ENCODE results near the gene ZFYVE28. TPM values are rescaled to one million over a fixed set of nuclear protein-coding genes. Genes with fewer than 3 reads are reported as not detected.

Gene ZFYVE28
- total RNA-seq, 1 experiment from 2014 or later = 12.9 TPM

GRCh38 chr4:2373532-2373931, 44.9 kb downstream of the ZFYVE28 start:
- ChIA-PET CTCF (no interaction called here), POLR2A (ENCODE audit: unreplicated experiment) (no interaction called here)
- Histone ChIP-seq H3F3A (ENCODE audit: insufficient read depth, low read depth) (no peaks in the 10 kb centered on the region), H3K9me3 (ENCODE audit: insufficient read depth, low read depth) (no peaks in the 10 kb centered on the region), H3K36me3 (ENCODE audit: low read depth) (no peaks in the 10 kb centered on the region), H2AFZ (no peak overlapping the region), H3K4me2 (no peak overlapping the region), H3K4me3 (no peak overlapping the region), H3K79me2 (ENCODE audit: low read depth) (no peaks in the 10 kb centered on the region), H4K20me1 (ENCODE audit: insufficient read depth) (no peaks in the 10 kb centered on the region), H3K27ac (no peak overlapping the region), H3K4me1 (replicated peaks; ENCODE audit: insufficient read depth) (no peaks in the 10 kb centered on the region), H3K27me3 (ENCODE audit: insufficient read depth, low read depth) (peaks cover 4% of the 10 kb centered on the region; the same call in 1 of the 2 replicates), H3K9me2 (ENCODE audit: insufficient read depth) (no peaks in the 10 kb centered on the region)
- TF ChIP-seq EZH2 (IDR thresholded peaks at IDR 0.05; ENCODE audit: low read depth) (no peak), CTCF (conservative IDR thresholded peaks at IDR 0.05) (no peak)
- intact Hi-C loops (cut with micrococcal nuclease; ENCODE audit: unreplicated experiment) = no loop called here
- DNase-seq = no peak
- no TSS peak for BruUV-seq (replicated peaks)

GRCh38 chr4:2372488-2373030, 45.9 kb downstream of the ZFYVE28 start:
- no peak overlapping the region for H3K27ac ChIP-seq
- H3K9me2 ChIP-seq (ENCODE audit: insufficient read depth) = no peaks in the 10 kb centered on the region
- POLR2A ChIA-PET (ENCODE audit: unreplicated experiment) = no interaction called here
- H3K79me2 ChIP-seq (ENCODE audit: low read depth) = no peaks in the 10 kb centered on the region
- no peak overlapping the region for H2AFZ ChIP-seq
- no peaks in the 10 kb centered on the region for H3K9me3 ChIP-seq (ENCODE audit: insufficient read depth, low read depth)
- peaks cover 5% of the 10 kb centered on the region; the same call in 1 of the 2 replicates for H3K27me3 ChIP-seq (ENCODE audit: insufficient read depth, low read depth)
- no peaks in the 10 kb centered on the region for H4K20me1 ChIP-seq (ENCODE audit: insufficient read depth)
- H3F3A ChIP-seq (ENCODE audit: insufficient read depth, low read depth) = no peaks in the 10 kb centered on the region
- H3K4me3 ChIP-seq = no peak overlapping the region
- no peak for DNase-seq
- TF ChIP-seq EZH2 (IDR thresholded peaks at IDR 0.05; ENCODE audit: low read depth) = no peak
- no TSS peak for BruUV-seq (replicated peaks)
- H3K4me1 ChIP-seq (replicated peaks; ENCODE audit: insufficient read depth) = no peaks in the 10 kb centered on the region
- intact Hi-C loops (cut with micrococcal nuclease; ENCODE audit: unreplicated experiment) = no loop called here
- H3K4me2 ChIP-seq = no peak overlapping the region
- CTCF ChIA-PET = no interaction called here
- no peaks in the 10 kb centered on the region for H3K36me3 ChIP-seq (ENCODE audit: low read depth)

GRCh38 chr4:2371765-2372487, 46.5 kb downstream of the ZFYVE28 start:
- ChIA-PET POLR2A (ENCODE audit: unreplicated experiment) (no interaction called here), CTCF (no interaction called here)
- H3K27ac ChIP-seq = no peak overlapping the region
- intact Hi-C loops (cut with micrococcal nuclease; ENCODE audit: unreplicated experiment) = no loop called here
- no peaks in the 10 kb centered on the region for H4K20me1 ChIP-seq (ENCODE audit: insufficient read depth)
- H3K27me3 ChIP-seq (ENCODE audit: insufficient read depth, low read depth) = peaks cover 5% of the 10 kb centered on the region; the same call in 1 of the 2 replicates
- H3K79me2 ChIP-seq (ENCODE audit: low read depth) = no peaks in the 10 kb centered on the region
- no peak overlapping the region for H3K4me2 ChIP-seq
- no peaks in the 10 kb centered on the region for H3K9me2 ChIP-seq (ENCODE audit: insufficient read depth)
- H3K4me3 ChIP-seq = no peak overlapping the region
- no peak for TF ChIP-seq EZH2 (IDR thresholded peaks at IDR 0.05; ENCODE audit: low read depth)
- no peak for TF ChIP-seq CTCF (conservative IDR thresholded peaks at IDR 0.05)
- no peaks in the 10 kb centered on the region for H3K36me3 ChIP-seq (ENCODE audit: low read depth)
- no TSS peak for BruUV-seq (replicated peaks)
- no peak overlapping the region for H2AFZ ChIP-seq
- no peaks in the 10 kb centered on the region for H3K9me3 ChIP-seq (ENCODE audit: insufficient read depth, low read depth)
- H3F3A ChIP-seq (ENCODE audit: insufficient read depth, low read depth) = no peaks in the 10 kb centered on the region
- DNase-seq = no peak
- H3K4me1 ChIP-seq (replicated peaks; ENCODE audit: insufficient read depth) = no peaks in the 10 kb centered on the region
